HG03342 (cell line): ENCODE measurements around the gene NOS1.
"Not testable (repeated sequence)": the region's sequence is repeated elsewhere in the genome, so short reads cannot be mapped to it uniquely, and the experiment has no call there.

ENCODE experiments used
- ATAC-seq: cut with Tn5 transposase; IDR thresholded peaks from one replicate; pipeline ENCODE4 v1.9.1; 2021; ENCODE audit warnings: mild to moderate bottlenecking, moderate library complexity; ENCODE audit not compliant: unreplicated experiment

Gene NOS1

GRCh38 chr12:117181468-117181843 lies 180.0 kb downstream of the NOS1 start:
- not testable (repeated sequence) for ATAC-seq

GRCh38 chr12:117180758-117181467 lies 180.5 kb downstream of the NOS1 start:
- no peak for ATAC-seq

GRCh38 chr12:117178745-117179144 lies 182.7 kb downstream of the NOS1 start:
- no peak for ATAC-seq

GRCh38 chr12:117178301-117178700 lies 183.1 kb downstream of the NOS1 start:
- ATAC-seq: no peak

- ATAC-seq: no peak
Observed at GRCh38 chr12:117172168-117172567, 189.3 kb downstream of the NOS1 start.

DNA sequence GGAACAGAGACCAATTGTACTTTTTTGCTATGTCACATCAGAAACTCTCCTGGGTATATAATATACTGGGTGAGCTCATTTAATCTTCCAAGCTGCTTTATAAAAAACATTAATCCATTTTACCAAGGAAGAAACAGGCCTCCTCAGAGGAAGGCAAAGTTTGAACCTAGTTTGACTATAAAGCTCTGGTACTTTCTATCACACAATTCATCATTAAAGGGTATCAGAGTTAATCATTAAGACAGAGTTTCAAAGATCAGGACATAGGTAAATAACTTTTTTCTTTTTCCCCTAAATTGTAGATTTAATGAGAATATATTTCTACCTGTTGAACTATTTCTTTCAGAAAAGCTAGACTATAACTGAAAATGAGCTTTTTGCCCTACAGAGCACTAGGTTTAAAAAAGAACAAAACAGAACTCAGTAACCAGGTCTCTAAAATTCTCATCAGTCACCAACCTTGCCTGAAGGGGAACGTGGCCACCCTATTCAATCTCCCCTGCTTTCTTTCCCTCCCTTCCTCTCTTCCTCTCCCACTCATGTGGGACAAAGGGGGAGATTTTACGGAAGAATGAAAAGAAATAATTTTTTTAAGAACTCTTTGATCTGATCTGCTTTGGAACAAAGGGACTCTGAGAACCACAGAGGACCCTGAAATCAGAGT lies 189.8 kb downstream of the NOS1 start:
- no peak for ATAC-seq

GRCh38 chr12:117169548-117169947 lies 191.9 kb downstream of the NOS1 start:
- no peak for ATAC-seq

- no peak for ATAC-seq
Observed at GRCh38 chr12:117168976-117169375, 192.4 kb downstream of the NOS1 start.

DNA sequence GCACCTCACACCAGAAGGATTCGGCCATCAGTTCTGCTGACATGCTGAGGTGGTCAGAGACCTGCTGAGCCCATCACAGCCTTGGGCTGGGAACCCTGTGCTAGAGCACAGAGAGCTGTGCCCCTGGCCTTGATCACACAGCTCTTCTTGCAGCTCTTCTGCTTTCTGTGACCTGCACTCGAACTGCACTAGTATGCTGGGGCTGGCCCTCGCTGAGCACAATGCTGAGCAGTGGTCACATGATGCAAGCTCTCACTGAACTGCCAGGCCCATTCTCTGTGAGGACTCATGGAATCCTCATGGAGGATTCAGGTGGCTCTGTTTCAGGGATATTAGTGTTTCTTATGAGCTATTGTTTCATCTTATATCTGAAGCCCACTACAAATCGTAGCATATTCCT lies 193.7 kb downstream of the NOS1 start:
- no peak for ATAC-seq

- ATAC-seq: no peak
Observed at GRCh38 chr12:117166107-117166506, 195.3 kb downstream of the NOS1 start.

DNA sequence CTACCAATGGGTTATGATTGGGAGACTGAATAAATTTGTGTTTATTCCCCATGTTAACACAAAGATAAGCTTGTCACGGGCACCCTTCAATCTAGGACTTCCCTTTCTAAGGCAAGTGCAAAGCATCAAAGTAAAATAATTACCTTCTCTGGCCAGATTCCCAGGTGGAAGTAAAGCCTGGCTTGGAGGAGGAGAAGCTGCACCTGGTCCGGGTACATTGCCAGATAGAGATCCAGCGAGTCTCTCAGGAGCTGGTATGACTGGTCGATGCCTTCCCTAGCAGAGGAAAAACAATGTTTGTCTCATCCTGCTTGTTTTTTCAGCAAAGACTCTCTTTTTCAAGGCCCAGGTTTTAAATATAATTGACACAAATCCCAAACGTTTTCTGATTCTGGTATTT lies 196.1 kb downstream of the NOS1 start:
- no peak for ATAC-seq

DNA sequence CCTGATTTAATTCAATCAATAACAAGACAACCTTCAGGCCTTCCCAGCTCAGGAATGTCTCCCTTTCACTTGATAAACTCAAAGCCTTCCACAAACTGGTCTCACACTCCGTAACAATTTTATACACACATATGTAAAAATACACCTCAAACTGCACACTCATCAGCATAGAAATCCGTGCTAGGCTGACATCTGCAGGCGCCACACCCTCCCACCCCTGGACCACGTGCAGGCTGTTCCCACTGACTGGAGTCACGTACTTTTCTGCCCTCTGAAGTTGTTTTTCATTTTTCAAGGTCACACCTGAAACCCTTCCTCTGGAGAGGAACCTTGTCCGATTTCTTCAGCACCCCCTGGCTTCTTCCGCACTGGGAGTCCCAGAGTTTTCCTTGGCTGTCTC lies 198.8 kb downstream of the NOS1 start:
- no peak for ATAC-seq

DNA sequence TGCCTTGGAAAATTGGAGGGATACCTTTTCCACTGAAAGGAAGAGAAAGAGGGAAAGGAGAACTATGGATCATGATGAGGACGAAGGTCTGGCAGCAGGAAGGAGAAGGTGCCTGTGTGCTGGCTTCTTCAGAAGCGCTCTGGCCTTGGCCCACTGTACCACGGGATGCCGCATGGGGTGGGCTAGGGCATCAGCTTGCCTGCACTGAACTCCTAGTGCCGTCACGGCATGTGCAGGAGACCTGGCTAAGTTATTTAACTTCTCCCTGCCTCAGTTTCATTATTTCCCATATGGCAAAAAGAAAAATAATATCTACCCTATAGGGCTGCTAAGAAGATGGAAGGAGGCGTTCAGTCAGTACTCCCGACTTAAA lies 199.3 kb downstream of the NOS1 start:
- ATAC-seq: no peak

DNA sequence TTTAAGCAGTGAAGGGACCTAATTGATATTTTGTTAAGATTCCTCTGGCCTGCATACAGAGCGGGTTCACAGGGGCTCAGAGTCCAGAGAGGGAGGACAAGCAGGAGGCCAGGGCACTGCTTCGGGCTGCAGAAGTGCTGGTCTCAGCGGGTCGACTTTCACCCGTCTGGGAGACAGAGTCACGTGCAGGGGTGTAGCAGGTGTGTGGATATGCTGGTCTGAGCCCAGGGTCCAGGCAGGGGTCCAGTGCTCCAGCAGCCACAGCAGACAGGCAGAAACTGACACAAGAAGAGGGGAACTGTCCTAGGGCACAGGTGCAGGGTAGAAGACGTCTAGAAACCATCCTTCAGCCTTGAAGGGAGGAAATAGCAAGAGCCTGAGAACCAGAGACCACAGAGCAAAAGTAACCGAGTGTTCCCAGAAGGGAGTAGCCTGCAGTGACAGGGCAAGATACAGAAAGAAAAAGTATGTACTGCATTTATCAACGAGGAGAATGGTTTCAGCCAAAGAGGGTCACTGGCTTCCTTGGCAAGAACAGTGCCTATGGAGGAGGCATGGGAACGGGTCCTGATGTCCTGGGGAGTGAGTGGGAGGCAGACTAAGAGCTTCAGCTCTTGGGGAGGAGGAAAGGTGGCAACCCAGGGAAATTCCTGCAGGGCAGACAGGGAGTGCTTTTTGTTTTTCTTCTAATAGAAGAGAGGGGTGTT lies 199.8 kb downstream of the NOS1 start:
- ATAC-seq: no peak

GRCh38 chr12:117159674-117160073 lies 201.8 kb downstream of the NOS1 start:
- no peak for ATAC-seq

DNA sequence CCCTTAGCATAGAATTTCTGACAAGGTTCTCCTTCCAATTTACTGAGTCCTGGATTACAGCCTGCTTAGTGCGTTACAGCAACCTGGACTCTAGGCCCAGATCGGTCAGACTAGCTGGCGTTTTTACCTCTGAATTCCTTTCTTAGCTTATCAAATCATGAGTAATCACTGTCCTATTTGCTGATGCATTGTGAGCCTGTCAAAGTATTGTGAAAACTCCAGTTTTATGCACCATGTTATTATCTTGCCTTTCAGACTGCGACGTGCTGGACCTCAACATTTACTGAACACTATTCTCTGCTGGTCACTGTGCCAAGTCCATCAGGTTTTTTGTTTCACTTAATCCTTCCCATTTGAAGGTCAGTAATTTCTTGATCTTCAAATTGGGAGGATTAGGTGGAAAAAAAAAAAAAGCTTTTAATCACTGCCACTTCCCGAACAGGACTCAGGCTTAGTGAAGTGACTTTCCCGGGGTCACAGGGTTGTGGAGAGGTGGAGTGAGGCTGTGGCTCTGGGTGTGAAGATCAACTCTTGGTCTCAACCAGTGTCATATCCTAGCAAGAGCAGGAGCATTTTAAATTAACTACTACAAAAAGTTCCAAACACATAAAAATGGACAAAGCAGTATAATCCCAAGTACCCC lies 202.4 kb downstream of the NOS1 start:
- no peak for ATAC-seq
